ENCODE results near the gene CYP3A4. TPM values are rescaled to one million over a fixed set of nuclear protein-coding genes. Genes with fewer than 3 reads are reported as not detected.
"Not testable (repeated sequence)": the region's sequence is repeated elsewhere in the genome, so short reads cannot be mapped to it uniquely, and the experiment has no call there.

The CYP3A4 gene
- total RNA-seq, 2 donors from 2014 or later: not detected

DNA sequence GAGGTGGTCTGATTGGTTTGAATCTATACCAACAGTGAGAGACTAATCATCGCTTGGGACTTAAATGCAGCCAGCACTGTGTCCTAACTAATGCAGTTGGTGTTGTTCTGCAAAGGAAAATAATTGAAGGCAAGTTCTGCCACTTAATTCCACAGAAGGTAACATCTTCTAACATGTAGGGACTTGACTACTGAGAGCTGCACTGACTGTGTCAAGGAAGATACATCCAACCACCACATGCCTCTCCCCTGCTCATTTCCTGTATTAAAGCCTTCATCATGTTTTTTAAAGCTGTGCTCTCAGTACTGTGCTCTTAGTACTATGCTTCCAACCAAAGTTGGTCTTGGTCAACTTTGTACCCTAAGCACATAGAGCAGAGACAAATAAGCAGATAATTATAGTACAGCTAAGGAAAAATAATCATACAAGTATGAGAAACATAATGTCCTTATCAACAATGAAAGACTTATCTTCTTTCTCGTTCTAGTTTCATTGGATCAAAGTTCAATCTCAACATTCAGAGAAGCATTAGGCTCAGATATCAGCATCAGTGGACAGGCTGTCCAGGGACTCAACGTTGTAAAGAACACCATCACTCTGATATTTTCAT lies 2.8 kb upstream of the CYP3A4 start:
- Mint-ChIP-seq H3K27me3 (no peaks in the 10 kb centered on the region), H3K4me1 (ENCODE audit: low read depth in 2 of 2) (peaks cover 29 to 36% of the 10 kb centered on the region in 2 donors), H3K9me3 (no peaks in the 10 kb centered on the region), H3K36me3 (no peaks in the 10 kb centered on the region), H3K27ac (no peak overlapping the region), H3K4me3 (no peak overlapping the region)
- no peak for DNase-seq (ENCODE audit: low spot score)
- no peak for ATAC-seq

DNA sequence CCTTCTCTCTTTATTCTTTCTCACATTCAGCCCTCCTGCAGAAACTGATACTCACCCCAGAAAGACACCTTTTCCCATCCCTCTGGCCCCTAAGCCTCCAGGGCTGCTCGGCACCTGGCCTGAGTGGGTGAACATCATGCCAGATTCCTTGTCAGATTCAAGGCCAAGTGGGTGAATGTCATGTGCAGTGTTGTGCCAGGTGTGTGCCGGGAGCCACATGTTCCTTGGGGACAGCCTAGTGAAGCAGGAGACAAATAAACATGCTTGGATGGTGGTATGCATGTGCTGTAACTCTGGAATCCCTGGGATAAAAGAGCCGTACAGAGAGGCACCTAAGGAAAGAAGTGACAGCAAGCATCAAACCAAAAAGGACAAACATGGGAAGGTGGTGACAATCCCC lies 1.7 kb upstream of the CYP3A4 start:
- H3K9me3 Mint-ChIP-seq; H3K27me3 Mint-ChIP-seq; ATAC-seq; DNase-seq (ENCODE audit: low spot score); H3K27ac Mint-ChIP-seq; H3K36me3 Mint-ChIP-seq; H3K4me3 Mint-ChIP-seq: not testable (repeated sequence)
- H3K4me1 Mint-ChIP-seq (ENCODE audit: low read depth in 2 of 2): peaks cover 29 to 36% of the 10 kb centered on the region in 2 donors

DNA sequence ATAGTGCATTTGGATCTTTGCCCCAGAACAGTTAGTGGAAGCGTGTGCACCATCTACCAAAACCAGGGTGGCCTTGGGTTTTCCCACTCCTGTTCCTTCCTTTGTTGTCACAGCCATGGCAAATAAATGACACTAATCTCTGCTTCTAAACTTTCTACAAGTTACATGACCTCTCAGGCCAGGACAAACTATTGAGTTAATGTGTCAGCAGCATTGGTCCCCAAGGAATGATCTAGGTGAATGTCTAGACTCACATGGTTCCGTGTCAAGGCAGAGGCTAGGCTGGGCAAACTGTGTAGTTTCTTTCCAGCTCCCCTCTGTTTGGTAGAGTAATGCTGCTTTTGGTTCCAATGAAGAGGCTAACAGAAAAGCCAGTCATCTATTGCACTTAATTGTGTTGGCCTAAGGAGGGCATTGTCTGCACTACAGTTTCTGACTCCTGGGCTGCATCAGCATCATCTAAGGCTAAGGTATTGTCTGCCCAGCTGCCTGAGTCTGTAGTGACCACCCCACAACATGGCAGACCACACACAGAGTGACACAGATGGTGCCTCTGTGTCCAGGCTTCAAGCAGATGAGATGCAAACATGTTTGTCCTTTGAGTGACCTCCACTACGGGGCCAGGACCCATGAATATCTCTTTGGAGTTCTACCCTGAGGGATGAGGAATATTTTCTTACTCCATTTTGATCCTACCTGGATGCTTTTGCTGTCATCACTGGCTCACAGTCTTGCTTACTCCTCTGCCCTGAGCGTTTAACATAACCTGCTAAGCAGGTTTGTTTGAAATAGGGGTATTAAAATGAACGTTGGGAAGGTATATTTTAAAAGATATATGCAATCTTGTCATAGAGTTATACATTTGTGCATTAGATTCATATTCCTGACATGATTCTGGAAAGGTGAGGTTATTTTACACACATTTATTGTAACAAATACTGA lies 1.7 kb downstream of the CYP3A4 start:
- H3K27me3 Mint-ChIP-seq: peaks cover under 1 to 10% of the 10 kb centered on the region in 2 donors

DNA sequence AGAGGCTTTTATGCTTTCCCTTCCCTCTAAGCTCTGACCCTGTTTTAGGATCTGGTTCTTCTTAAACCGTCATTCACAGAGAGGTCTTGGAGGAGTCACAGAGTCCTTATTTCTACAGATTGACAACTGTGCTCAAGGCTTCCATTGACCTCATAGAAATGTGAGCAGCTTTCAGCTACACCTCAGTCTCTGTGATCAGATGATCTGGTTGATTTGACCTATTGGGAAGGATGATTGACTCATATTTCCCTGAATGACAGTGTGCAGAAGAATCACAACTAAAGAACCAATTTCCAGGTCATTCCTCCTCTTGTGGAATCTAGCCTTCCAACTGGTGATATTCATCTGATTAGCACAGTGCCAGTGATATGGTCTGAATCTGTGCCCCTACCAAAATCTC lies 3.4 kb downstream of the CYP3A4 start:
- Mint-ChIP-seq H3K27ac (no peak overlapping the region), H3K4me3 (no peak overlapping the region), H3K4me1 (ENCODE audit: low read depth in 2 of 2) (no peaks in the 10 kb centered on the region), H3K9me3 (no peaks in the 10 kb centered on the region), H3K36me3 (no peaks in the 10 kb centered on the region), H3K27me3 (peaks cover 13% of the 10 kb centered on the region in 2 donors)
- DNase-seq (ENCODE audit: low spot score) (no peak), ATAC-seq (no peak)

More for the DNA sequence above, 1.7 kb downstream of the CYP3A4 start:
- no peak for ATAC-seq
- Mint-ChIP-seq H3K36me3 (no peaks in the 10 kb centered on the region), H3K27ac (no peak overlapping the region), H3K4me3 (no peak overlapping the region), H3K9me3 (no peaks in the 10 kb centered on the region), H3K4me1 (ENCODE audit: low read depth in 2 of 2) (peaks cover 7 to 10% of the 10 kb centered on the region in 2 donors)
- no peak for DNase-seq (ENCODE audit: low spot score)

DNA sequence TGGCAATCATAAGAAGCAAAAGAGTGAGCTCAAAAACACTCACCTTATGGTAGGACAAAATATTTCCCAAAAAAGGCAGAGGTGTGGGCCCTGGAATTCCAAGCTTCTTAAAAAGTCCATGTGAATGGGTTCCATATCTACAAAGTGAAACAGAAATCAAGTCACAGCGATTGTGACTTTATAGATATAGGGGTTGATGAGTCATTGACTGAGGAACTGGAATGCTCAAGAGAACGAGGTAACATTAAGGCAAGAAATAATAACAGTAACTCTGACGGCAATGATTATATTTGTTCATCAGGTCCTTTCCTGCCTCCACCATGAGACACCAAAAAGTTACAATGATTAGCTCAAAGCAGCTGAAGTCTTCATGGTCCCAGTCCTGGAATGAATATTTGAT lies 4.0 kb downstream of the CYP3A4 start:
- no peak overlapping the region for H3K4me3 Mint-ChIP-seq
- H3K9me3 Mint-ChIP-seq: no peaks in the 10 kb centered on the region
- DNase-seq (ENCODE audit: low spot score) (no peak), ATAC-seq (no peak)
- H3K36me3 Mint-ChIP-seq: no peaks in the 10 kb centered on the region
- H3K27me3 Mint-ChIP-seq: peaks cover 19% of the 10 kb centered on the region in 2 donors
- H3K27ac Mint-ChIP-seq: no peak overlapping the region
- H3K4me1 Mint-ChIP-seq (ENCODE audit: low read depth in 2 of 2): no peaks in the 10 kb centered on the region

DNA sequence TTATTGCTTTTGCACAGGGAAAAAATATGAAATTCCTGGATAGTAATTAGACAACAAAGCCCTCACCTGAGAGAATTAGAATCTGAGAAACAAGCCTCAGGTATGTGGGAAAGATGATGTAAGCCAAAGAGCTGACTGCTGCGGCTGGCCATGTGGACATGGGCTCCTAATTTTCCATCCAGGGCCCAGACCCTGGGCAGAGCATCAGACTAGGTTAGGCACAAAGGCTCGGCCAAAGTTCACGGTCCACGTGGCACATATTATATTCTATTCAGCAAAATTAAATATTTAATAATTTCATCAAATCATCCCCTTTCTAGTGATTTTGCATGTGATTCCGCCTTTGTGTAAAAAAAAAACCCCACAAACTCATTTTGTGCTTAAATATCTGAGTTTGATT lies 5.1 kb downstream of the CYP3A4 start:
- Mint-ChIP-seq H3K36me3 (no peaks in the 10 kb centered on the region), H3K27me3 (peaks cover 25 to 29% of the 10 kb centered on the region in 2 donors), H3K27ac (no peak overlapping the region), H3K9me3 (no peaks in the 10 kb centered on the region), H3K4me1 (ENCODE audit: low read depth in 2 of 2) (no peaks in the 10 kb centered on the region), H3K4me3 (no peak overlapping the region)
- DNase-seq (ENCODE audit: low spot score): no peak
- no peak for ATAC-seq

DNA sequence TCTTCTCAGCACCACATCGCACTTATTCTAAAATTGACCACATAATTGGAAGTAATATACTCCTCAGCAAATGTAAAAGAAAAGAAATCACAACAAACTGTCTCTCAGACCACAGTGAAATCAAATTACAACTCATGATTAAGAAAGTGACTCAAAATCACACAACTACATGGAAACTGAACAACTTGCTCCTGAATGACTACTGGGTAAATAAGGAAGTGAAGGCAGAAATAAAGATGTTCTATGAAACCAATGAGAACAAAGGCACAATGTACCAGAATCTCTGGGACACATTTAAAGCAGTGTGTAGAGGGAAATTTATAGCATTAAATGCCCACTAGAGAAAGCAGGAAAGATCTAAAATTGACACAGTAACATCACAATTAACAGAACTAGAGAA lies 10.6 kb downstream of the CYP3A4 start:
- ATAC-seq; H3K9me3 Mint-ChIP-seq; H3K4me1 Mint-ChIP-seq (ENCODE audit: low read depth in 2 of 2); H3K4me3 Mint-ChIP-seq; H3K36me3 Mint-ChIP-seq; DNase-seq (ENCODE audit: low spot score); H3K27ac Mint-ChIP-seq: not testable (repeated sequence)
- peaks cover 36 to 63% of the 10 kb centered on the region in 2 donors for H3K27me3 Mint-ChIP-seq

DNA sequence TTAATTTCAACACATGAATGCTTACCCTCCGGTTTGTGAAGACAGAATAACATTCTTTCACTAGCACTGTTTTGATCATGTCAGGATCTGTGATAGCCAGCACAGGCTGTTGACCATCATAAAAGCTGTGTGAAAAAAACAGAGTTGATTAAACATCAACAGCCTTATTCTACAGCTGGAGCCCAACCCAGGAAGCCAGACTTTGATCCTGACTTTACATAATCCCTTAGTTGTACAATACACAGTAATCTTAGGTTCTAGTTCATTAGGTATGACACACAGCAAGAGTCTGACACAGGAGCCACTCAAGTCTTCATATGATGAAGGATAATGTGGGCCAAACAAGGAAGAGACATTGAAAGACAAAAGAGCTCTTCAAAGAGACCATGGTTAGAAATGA lies 11.4 kb downstream of the CYP3A4 start:
- H3K9me3 Mint-ChIP-seq: no peaks in the 10 kb centered on the region
- H3K36me3 Mint-ChIP-seq: peaks cover 4% of the 10 kb centered on the region
- H3K4me3 Mint-ChIP-seq: no peak overlapping the region
- H3K27me3 Mint-ChIP-seq: peaks cover 34 to 63% of the 10 kb centered on the region in 2 donors
- peaks cover 12 to 14% of the 10 kb centered on the region in 2 donors for H3K4me1 Mint-ChIP-seq (ENCODE audit: low read depth in 2 of 2)
- no peak overlapping the region for H3K27ac Mint-ChIP-seq
- no peak for DNase-seq (ENCODE audit: low spot score)
- no peak for ATAC-seq

DNA sequence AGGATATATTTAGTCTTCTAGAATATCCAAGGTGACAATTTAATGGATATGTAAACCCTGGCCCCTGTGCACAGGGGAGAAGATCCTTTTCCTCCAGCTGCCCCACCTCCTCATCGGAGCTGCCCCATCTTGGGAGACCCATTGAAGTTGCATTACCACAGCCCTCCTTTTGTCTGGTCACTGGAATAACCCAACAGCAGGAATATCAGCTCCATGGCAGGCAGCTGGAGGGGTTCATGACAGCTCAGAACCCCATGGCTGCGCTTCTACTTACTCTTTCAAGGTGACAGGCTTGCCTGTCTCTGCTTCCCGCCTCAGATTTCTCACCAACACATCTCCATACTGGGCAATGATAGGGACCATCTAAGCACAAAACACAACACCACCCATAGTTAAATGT lies 14.5 kb downstream of the CYP3A4 start:
- Mint-ChIP-seq H3K4me1 (ENCODE audit: low read depth in 2 of 2) (peaks cover 15 to 18% of the 10 kb centered on the region in 2 donors), H3K27me3 (peaks cover 21 to 39% of the 10 kb centered on the region in 2 donors)
- not testable (repeated sequence) for H3K27ac Mint-ChIP-seq; H3K4me3 Mint-ChIP-seq; H3K36me3 Mint-ChIP-seq; DNase-seq (ENCODE audit: low spot score); H3K9me3 Mint-ChIP-seq; ATAC-seq

DNA sequence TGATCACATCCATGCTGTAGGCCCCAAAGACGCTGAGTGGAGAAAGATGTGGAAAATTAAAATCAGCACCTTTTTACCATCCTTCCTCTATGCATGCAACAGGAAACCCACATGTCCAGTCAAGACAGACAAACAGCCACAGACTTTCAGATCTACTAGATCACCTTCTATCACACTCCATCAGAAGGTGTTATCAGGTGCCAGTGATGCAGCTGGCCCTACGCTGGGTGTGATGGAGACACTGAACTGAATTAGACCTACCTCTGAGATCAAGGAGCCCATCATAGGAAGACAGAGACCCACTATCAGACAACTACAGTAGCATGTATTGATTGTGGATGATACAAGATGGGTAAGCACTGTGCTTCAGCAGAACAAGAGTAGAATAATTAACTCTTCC lies 15.5 kb downstream of the CYP3A4 start:
- DNase-seq (ENCODE audit: low spot score): no peak
- H3K27me3 Mint-ChIP-seq: peaks cover 19 to 34% of the 10 kb centered on the region in 2 donors
- H3K27ac Mint-ChIP-seq: no peak overlapping the region
- no peaks in the 10 kb centered on the region for H3K9me3 Mint-ChIP-seq
- H3K36me3 Mint-ChIP-seq: peaks cover 2% of the 10 kb centered on the region
- ATAC-seq: peak; percentile 75 to 76
- H3K4me3 Mint-ChIP-seq: no peak overlapping the region
- peaks cover 15 to 18% of the 10 kb centered on the region in 2 donors for H3K4me1 Mint-ChIP-seq (ENCODE audit: low read depth in 2 of 2)

DNA sequence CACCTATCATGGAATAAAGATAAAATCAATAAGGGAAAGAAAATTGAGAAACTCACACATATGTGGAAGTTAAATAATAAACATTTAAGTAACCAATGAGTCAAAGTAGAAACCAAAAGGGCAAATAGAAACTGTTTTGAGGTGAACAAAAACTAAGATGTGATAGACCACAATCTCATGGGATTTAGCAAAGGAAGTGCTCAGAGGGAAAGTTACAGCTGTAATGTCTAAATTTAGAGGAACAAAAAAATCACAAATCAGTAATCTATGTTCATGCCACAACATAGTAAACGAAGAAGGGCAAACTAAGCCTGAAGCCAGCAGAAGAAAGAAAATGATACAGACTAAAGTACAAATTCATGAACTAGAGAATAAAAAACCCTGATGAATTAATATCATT lies 16.3 kb downstream of the CYP3A4 start:
- DNase-seq (ENCODE audit: low spot score) (no peak), ATAC-seq (peak; percentile 36 to 52)
- Mint-ChIP-seq H3K27me3 (peaks cover 15 to 34% of the 10 kb centered on the region in 2 donors), H3K36me3 (no peaks in the 10 kb centered on the region), H3K27ac (no peak overlapping the region), H3K9me3 (no peaks in the 10 kb centered on the region), H3K4me3 (peak overlapping the region; percentile 10), H3K4me1 (ENCODE audit: low read depth in 2 of 2) (peaks cover 15 to 18% of the 10 kb centered on the region in 2 donors)

DNA sequence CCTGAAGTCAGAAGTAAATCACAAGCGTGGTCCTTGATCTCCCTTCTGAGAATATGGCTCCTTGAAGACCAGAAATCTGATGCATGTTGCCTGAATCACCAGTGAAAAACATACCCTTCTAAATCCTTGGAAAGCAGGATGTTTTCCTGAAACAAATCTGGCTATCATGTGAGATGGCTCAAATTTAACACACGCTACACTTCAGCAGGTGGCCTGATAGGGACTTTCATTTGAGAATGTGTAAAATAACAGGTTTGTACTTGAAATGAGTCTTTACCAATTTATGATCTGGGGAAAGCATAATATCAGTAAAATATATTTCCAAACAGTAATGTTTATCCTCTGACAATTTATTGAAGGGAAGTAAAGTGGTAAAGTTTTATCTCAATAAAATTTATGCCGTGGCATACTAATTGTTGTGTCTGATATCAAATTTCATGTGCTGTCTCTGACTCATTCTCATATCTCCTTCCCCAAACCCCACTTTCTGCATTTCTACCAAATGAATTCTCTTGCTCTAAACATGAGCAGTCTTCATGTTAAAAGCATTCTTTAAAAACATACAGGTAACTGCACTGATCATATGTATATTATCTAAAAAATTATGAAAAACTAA lies 17.4 kb downstream of the CYP3A4 start:
- H3K36me3 Mint-ChIP-seq: no peaks in the 10 kb centered on the region
- no peaks in the 10 kb centered on the region for H3K9me3 Mint-ChIP-seq
- no peak overlapping the region for H3K27ac Mint-ChIP-seq
- H3K4me3 Mint-ChIP-seq: no peak overlapping the region
- DNase-seq (ENCODE audit: low spot score) (no peak), ATAC-seq (no peak)
- peaks cover 12 to 28% of the 10 kb centered on the region in 2 donors for H3K27me3 Mint-ChIP-seq
- H3K4me1 Mint-ChIP-seq (ENCODE audit: low read depth in 2 of 2): peaks cover 15 to 18% of the 10 kb centered on the region in 2 donors

DNA sequence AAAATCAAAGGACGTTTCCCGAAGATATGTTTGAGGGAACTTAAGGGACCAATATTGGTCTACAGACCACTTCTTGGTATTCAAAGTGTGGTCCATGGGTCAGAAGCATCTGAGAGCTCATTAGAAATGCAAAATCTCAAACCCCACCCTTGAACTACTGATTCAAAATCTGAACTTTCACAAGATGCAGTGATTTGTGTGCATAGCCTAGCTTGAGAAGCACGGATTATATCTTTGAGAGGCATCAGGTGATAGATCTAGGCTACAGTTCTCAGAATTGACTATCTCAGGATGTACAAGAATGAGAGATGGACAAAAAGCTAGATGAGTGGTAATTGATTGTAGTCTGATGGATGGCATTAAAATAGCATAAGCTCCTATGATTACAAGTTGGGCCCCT lies 19.5 kb downstream of the CYP3A4 start:
- Mint-ChIP-seq H3K27me3 (peaks cover 6 to 15% of the 10 kb centered on the region in 2 donors), H3K9me3 (no peaks in the 10 kb centered on the region), H3K36me3 (no peaks in the 10 kb centered on the region), H3K4me1 (ENCODE audit: low read depth in 2 of 2) (peaks cover 15 to 18% of the 10 kb centered on the region in 2 donors), H3K4me3 (no peak overlapping the region), H3K27ac (no peak overlapping the region)
- ATAC-seq (no peak), DNase-seq (ENCODE audit: low spot score) (no peak)
